Tibial artery (tissue), 4 donors: Measurements from ENCODE around the gene CAMSAP2.
"Not testable (repeated sequence)": the region's sequence is repeated elsewhere in the genome, so short reads cannot be mapped to it uniquely, and the experiment has no call there.

Experiments
- DNase-seq, 2 donors: peaks; one replicate each; pipeline ENCODE4 v3.0.0-alpha.2; 2019
- H3K27ac ChIP-seq, 2 donors: fragments of 200-600 bp; sonication (generic) in 1 of 2; 1 replicate in 1 of 2; 2 replicates in 1 of 2; pipeline ENCODE4 v1.5.1; 2018 to 2019; ENCODE audit warnings: mild to moderate bottlenecking in 1 of 2
- H3K27me3 ChIP-seq, 2 donors: fragments of 200-600 bp; sonication (generic) in 1 of 2; one replicate each; pipeline versions ENCODE4 v1.5.1 to v1.6.0; 2016 to 2019
- H3K36me3 ChIP-seq, 3 donors: fragments of 200-600 bp; sonication (generic) in 2 of 3; one replicate each; pipeline ENCODE4 v1.5.1; 2016 to 2019; ENCODE audit warnings: mild to moderate bottlenecking in 2 of 3
- H3K4me1 ChIP-seq, 4 donors: fragments of 200-600 bp; sonication (generic) in 2 of 4; 1 replicate in 3 of 4; 2 replicates in 1 of 4; pipeline ENCODE4 v1.5.1; 2016 to 2019
- H3K4me3 ChIP-seq, 2 donors: fragments of 200-600 bp; sonication (generic) in 1 of 2; 1 replicate in 1 of 2; 2 replicates in 1 of 2; pipeline ENCODE4 v1.5.1; 2018 to 2019; ENCODE audit warnings: mild to moderate bottlenecking in 2 of 2
- H3K9me3 ChIP-seq, 3 donors: fragments of 200-600 bp; sonication (generic) in 1 of 3; one replicate each; pipeline ENCODE4 v1.5.1; 2016 to 2019
- intact Hi-C: fragments of 100-400 bp; cut with DNase I; formaldehyde crosslinking; loops from one replicate; pipeline ENCODE4 v1.15.0; 2023; ENCODE audit warnings: low total_unique reads
- TF ChIP-seq, protein P1 (sequence below), 2 experiments: fragments of 200-600 bp in 1 of 2; fragments of 450-650 bp in 1 of 2; IDR thresholded peaks; one replicate each; pipeline ENCODE4 v1.5.1; 2017 to 2019; ENCODE audit warnings: antibody characterized with exemption in 2 of 2, mild to moderate bottlenecking in 1 of 2, moderate library complexity in 1 of 2

Gene CAMSAP2

DNA sequence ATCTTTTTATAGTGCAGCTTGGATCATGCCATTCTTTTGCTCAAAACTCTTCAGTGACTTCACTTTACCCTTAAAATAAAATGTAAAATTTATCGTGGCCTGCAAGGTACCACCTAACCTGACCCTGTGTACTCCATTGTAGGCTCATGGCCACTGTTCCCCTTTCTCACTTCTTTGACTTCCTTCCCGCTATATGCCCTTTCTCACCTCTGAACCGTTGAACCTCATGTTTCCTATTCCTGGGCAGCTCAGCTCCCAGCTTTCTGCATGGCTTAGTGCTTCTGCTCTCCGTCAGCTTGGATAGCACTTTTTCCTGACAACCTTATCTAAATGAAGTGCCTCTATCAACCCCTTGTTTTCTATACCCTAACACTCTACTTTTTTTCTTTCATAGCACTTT, 73.0 kb downstream of the CAMSAP2 start:
- Histone ChIP-seq H3K4me1 (no peaks in the 10 kb centered on the region), H3K27ac (no peak overlapping the region), H3K27me3 (no peaks in the 10 kb centered on the region), H3K36me3 (peaks cover 25 to 54% (median 44%) of the 10 kb centered on the region in 3 donors), H3K9me3 (no peaks in the 10 kb centered on the region), H3K4me3 (no peak overlapping the region)
- intact Hi-C loops: no loop called here
- TF ChIP-seq, protein P1, sequence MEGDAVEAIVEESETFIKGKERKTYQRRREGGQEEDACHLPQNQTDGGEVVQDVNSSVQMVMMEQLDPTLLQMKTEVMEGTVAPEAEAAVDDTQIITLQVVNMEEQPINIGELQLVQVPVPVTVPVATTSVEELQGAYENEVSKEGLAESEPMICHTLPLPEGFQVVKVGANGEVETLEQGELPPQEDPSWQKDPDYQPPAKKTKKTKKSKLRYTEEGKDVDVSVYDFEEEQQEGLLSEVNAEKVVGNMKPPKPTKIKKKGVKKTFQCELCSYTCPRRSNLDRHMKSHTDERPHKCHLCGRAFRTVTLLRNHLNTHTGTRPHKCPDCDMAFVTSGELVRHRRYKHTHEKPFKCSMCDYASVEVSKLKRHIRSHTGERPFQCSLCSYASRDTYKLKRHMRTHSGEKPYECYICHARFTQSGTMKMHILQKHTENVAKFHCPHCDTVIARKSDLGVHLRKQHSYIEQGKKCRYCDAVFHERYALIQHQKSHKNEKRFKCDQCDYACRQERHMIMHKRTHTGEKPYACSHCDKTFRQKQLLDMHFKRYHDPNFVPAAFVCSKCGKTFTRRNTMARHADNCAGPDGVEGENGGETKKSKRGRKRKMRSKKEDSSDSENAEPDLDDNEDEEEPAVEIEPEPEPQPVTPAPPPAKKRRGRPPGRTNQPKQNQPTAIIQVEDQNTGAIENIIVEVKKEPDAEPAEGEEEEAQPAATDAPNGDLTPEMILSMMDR (IDR thresholded peaks at IDR 0.05): no peak
- no peak for DNase-seq

DNA sequence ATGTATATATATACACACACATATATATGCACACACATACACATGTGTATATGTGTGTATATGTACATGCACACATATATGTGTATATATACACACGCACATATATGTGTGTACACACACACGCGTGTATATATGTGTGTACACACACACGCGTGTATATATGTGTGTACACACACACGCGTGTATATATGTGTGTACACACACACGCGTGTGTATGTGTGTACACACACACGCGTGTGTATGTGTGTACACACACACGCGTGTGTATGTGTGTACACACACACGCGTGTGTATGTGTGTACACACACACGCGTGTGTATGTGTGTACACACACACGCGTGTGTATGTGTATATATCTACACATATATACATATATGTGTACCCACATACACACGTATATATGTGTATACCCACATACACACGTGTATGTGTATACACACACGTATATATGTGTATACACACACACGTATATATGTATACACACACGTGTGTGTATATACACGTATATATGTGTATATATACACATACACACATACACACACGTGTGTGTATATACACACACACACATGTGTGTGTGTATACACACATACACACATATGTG, 78.0 kb downstream of the CAMSAP2 start:
- intact Hi-C loops, H3K27me3 ChIP-seq, H3K9me3 ChIP-seq, DNase-seq, H3K4me3 ChIP-seq, H3K27ac ChIP-seq, H3K4me1 ChIP-seq: not testable (repeated sequence)
- H3K36me3 ChIP-seq: peaks cover 7 to 11% (median 10%) of the 10 kb centered on the region in 3 donors

DNA sequence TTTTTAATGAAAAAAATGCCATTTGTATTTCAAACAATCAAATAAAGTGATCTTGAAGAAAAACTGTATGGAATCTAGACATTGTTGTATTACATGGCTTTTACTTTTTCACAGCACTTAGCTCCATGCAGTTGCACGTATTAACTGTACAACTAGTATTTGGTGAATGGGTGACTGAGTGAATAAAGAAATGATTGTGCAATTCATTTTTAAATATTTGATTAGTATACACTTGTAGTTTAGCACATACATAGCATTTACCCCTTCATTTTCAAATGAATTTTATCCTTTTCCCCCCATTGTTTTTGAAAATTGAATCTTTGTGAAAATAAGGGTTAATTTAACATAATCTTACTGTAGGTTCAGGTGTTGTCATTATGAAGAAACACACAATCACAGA, 79.6 kb downstream of the CAMSAP2 start:
- H3K36me3 ChIP-seq: peaks cover 7 to 10% (median 10%) of the 10 kb centered on the region in 3 donors
- TF ChIP-seq, protein P1 (IDR thresholded peaks at IDR 0.05): no peak
- H3K27me3 ChIP-seq: no peaks in the 10 kb centered on the region
- intact Hi-C loops: no loop called here
- no peak overlapping the region for H3K27ac ChIP-seq
- no peak overlapping the region for H3K4me3 ChIP-seq
- no peak for DNase-seq
- peaks cover 0 to 2% (median 0%) of the 10 kb centered on the region in 4 donors for H3K4me1 ChIP-seq
- no peaks in the 10 kb centered on the region for H3K9me3 ChIP-seq

DNA sequence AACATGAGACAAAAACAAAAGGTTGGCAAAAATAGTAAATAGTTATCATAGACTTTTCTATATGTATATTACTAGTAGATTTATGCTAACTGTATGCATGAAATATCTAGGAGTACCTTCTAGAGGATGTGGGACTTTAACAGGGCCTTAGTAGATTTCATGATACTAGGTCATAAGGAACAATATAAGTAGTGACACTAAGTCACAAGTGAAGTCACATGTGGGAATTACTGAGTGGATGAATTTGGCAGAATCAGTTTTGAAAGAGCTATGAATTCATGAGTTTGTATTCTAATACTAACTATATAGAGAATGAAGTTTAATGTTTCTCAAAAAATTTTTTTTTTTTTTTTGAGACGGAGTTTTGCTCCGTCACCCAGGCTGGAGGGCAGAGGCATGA, 81.0 kb downstream of the CAMSAP2 start:
- intact Hi-C loops: no loop called here
- Histone ChIP-seq H3K9me3 (no peaks in the 10 kb centered on the region), H3K4me1 (peaks cover 0 to 2% (median 0%) of the 10 kb centered on the region in 4 donors), H3K4me3 (no peak overlapping the region), H3K36me3 (peaks cover 7 to 10% (median 10%) of the 10 kb centered on the region in 3 donors), H3K27me3 (no peaks in the 10 kb centered on the region), H3K27ac (no peak overlapping the region)
- no peak for DNase-seq
- TF ChIP-seq, protein P1 (IDR thresholded peaks at IDR 0.05): no peak

DNA sequence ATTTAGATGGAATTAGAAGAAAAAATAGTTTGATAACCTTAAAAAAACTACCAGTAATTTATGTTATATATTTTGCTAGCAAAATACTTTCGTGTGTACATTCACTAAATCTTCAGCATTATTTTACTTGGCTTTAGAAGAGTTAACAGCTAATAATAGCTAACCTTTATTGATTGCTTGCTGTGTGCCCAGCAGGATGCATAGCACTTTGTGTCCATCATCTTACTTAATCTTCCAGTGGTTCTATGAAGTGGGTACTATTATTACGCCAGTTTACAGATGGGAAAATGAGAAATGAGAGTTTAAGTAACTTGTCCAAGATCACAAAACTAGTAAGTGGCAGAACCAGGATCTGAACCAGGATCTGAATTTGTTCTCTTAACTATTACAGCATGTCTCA, 92.4 kb downstream of the CAMSAP2 start:
- Histone ChIP-seq H3K27ac (no peak overlapping the region), H3K4me3 (no peak overlapping the region), H3K36me3 (peaks cover under 1 to 7% (median 5%) of the 10 kb centered on the region in 3 donors), H3K4me1 (peaks cover 0 to 14% (median 0%) of the 10 kb centered on the region in 4 donors), H3K9me3 (no peaks in the 10 kb centered on the region), H3K27me3 (no peaks in the 10 kb centered on the region)
- TF ChIP-seq, protein P1 (IDR thresholded peaks at IDR 0.05): no peak
- no peak for DNase-seq
- intact Hi-C loops: no loop called here

DNA sequence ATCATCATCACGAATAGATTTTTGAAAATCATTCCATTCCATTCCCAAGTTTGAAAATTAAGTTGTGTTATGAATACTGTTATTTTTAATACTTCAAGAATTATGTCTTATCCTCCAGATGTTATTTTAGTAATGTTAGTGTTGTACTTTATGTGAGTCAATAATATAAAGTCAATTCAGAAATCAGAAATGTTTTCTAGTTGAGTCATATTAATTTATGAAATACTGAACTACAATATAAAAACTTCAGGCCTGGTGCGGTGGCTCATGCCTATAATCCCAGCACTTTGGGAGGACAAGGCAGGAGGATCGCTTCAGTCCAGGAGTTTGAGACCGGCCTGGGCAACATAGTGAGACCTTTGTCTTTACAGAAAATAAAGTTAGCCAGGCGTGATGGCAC, 95.7 kb downstream of the CAMSAP2 start:
- no peak for DNase-seq
- TF ChIP-seq, protein P1 (IDR thresholded peaks at IDR 0.05): no peak
- peaks cover 4 to 18% (median 5%) of the 10 kb centered on the region in 3 donors for H3K36me3 ChIP-seq
- no peak overlapping the region for H3K27ac ChIP-seq
- no peak overlapping the region for H3K4me3 ChIP-seq
- no peaks in the 10 kb centered on the region for H3K9me3 ChIP-seq
- intact Hi-C loops: no loop called here
- no peaks in the 10 kb centered on the region for H3K27me3 ChIP-seq
- peaks cover 0 to 14% (median 0%) of the 10 kb centered on the region in 4 donors for H3K4me1 ChIP-seq
